Body of pancreas (tissue), 4 donors: ENCODE measurements around the gene KIZ. TPM values are rescaled to one million over a fixed set of nuclear protein-coding genes. Genes with fewer than 3 reads are reported as not detected.

ENCODE experiments used
- ATAC-seq: fragments of 150-250 bp; one replicate; pipeline ENCODE4 v1.9.1; 2016
- DNase-seq, 4 donors: peaks; one replicate each; pipeline ENCODE4 v3.0.0-alpha.2; 2019
- H3K27ac ChIP-seq, 4 donors: fragments of 200-600 bp; sonication (generic); 1 replicate in 3 of 4; 2 replicates in 1 of 4; pipeline versions ENCODE4 v1.5.1 to v1.6.1; 2016 to 2019; ENCODE audit warnings: mild to moderate bottlenecking in 1 of 4, mixed read lengths in 1 of 4, moderate library complexity in 1 of 4
- H3K27me3 ChIP-seq, 2 donors: fragments of 200-600 bp; sonication (generic); one replicate each; pipeline ENCODE4 v1.6.0; 2016; ENCODE audit warnings: mild to moderate bottlenecking in 1 of 2
- H3K36me3 ChIP-seq, 2 donors: fragments of 200-600 bp; sonication (generic); replicated peaks in 1 of 2; 2 replicates each; pipeline ENCODE4 v1.5.1; 2016; ENCODE audit warnings: low read depth in 2 of 2; ENCODE audit not compliant: insufficient read depth in 1 of 2
- H3K4me1 ChIP-seq: fragments of 200-600 bp; sonication (generic); one replicate; pipeline ENCODE4 v1.6.0; 2016
- H3K4me3 ChIP-seq, 2 donors: fragments of 200-600 bp; sonication (generic); 1 replicate in 1 of 2; 2 replicates in 1 of 2; pipeline ENCODE4 v1.5.1; 2016 to 2019
- H3K9me3 ChIP-seq, 3 donors: fragments of 200-600 bp; sonication (generic); 1 replicate in 2 of 3; 2 replicates in 1 of 3; pipeline ENCODE4 v1.5.1; 2016
- POLR2A ChIP-seq, 3 donors: fragments of 450-650 bp; IDR thresholded peaks; one replicate each; pipeline ENCODE4 v1.6.1; 2016; ENCODE audit warnings: antibody characterized with exemption in 3 of 3, mild to moderate bottlenecking in 2 of 3
- WGBS, 2 donors: methylation state at CpG; one replicate each; pipeline ENCODE4 v1.1.5; 2017; 5-methylcytosine and 5-hydroxymethylcytosine counted together
- intact Hi-C: fragments of 100-400 bp; cut with DNase I; formaldehyde crosslinking; loops from one replicate; pipeline ENCODE4 v1.15.1; 2023
- total RNA-seq, 2 donors: library from RNA; depleted of rRNA; stranded (reverse); fragments of >200 nt; gene quantifications; one replicate each; pipeline ENCODE4 v1.1.0, GENCODE V29; 2016
- TF ChIP-seq, protein P1 (sequence below), 7 experiments: fragments of 450-650 bp in 4 of 7; fragments of 200-600 bp in 3 of 7; sonication (generic) in 3 of 7; IDR thresholded peaks; one replicate each; pipeline ENCODE4 v1.5.1; 2016 to 2019; ENCODE audit warnings: antibody characterized with exemption in 7 of 7

KIZ gene
- total RNA-seq, 2 donors from 2014 or later, result 17.1 to 28.7 TPM

DNA sequence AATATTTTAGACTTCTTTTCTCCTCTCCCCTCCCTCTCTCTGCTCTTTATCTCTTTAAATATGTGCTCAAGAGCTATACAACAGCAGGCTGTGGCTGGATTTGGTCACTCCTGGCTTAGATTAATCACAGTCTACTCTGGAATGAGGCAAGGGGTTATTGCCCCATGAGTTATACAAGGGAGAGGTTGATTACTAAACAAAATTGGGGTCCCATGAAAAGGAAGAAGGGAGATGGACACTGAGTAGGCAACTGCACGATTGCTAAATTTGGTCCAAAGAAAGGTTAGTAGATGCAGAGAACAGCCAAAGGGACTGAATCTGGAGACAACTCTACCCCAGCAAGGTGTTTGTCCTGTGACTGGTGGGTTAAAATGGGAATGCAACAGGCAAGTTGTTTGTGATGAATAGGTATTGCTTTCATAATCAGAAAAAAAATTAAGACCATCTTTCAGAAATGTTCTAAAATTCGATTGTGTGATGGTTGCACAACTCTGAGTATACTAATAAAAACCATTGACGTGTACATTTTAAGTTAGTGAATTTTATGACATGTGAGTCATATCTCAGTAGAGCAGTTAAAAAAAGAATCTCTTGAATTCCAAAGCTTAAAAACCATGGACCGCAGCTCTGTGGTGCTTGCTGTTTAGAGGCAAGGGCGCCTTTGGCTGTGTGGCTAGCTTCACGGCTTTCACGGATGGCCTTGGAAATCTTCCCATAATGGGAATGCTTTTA, 57.1 kb downstream of the KIZ start:
- DNase-seq (no peak), ATAC-seq (no peak)
- 79 to 89% methylated on average over 7 of the region's 7 CpGs for WGBS, 2 donors
- Histone ChIP-seq H3K4me3 (no peak overlapping the region), H3K36me3 (no peaks in the 10 kb centered on the region), H3K27ac (no peak overlapping the region), H3K27me3 (no peaks in the 10 kb centered on the region), H3K9me3 (no peaks in the 10 kb centered on the region), H3K4me1 (no peaks in the 10 kb centered on the region)
- intact Hi-C loops, result no loop called here
- no peak for TF ChIP-seq POLR2A (IDR thresholded peaks at IDR 0.05)

DNA sequence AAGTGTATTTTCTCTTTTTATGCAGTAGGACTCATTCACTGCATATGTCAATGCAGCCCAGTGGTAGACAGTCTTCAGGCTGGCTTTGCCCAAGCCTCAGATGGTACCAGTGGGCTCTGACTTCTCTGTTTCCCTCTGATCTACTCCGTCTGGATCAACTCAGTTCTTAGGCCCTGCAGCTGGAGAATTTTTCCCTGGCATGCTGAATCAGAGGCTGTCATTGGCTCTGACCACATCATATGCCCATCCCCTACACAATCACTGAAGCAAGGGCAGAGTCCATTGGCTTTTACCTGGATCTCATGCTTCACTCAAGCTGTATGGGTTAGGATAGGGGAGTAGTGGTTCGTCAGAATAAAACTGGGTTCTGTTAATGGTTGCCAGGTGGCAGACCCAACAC, 57.8 kb downstream of the KIZ start:
- Histone ChIP-seq H3K36me3 (no peaks in the 10 kb centered on the region), H3K4me1 (no peaks in the 10 kb centered on the region), H3K27ac (no peak overlapping the region), H3K9me3 (no peaks in the 10 kb centered on the region), H3K4me3 (no peak overlapping the region), H3K27me3 (no peaks in the 10 kb centered on the region)
- WGBS, 2 donors, result 87 to 93% methylated on average over 2 of the region's 2 CpGs
- intact Hi-C loops, result no loop called here
- TF ChIP-seq POLR2A (IDR thresholded peaks at IDR 0.05), result no peak
- TF ChIP-seq, protein P1, sequence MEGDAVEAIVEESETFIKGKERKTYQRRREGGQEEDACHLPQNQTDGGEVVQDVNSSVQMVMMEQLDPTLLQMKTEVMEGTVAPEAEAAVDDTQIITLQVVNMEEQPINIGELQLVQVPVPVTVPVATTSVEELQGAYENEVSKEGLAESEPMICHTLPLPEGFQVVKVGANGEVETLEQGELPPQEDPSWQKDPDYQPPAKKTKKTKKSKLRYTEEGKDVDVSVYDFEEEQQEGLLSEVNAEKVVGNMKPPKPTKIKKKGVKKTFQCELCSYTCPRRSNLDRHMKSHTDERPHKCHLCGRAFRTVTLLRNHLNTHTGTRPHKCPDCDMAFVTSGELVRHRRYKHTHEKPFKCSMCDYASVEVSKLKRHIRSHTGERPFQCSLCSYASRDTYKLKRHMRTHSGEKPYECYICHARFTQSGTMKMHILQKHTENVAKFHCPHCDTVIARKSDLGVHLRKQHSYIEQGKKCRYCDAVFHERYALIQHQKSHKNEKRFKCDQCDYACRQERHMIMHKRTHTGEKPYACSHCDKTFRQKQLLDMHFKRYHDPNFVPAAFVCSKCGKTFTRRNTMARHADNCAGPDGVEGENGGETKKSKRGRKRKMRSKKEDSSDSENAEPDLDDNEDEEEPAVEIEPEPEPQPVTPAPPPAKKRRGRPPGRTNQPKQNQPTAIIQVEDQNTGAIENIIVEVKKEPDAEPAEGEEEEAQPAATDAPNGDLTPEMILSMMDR (IDR thresholded peaks at IDR 0.05), result no peak
- ATAC-seq (no peak), DNase-seq (no peak)

DNA sequence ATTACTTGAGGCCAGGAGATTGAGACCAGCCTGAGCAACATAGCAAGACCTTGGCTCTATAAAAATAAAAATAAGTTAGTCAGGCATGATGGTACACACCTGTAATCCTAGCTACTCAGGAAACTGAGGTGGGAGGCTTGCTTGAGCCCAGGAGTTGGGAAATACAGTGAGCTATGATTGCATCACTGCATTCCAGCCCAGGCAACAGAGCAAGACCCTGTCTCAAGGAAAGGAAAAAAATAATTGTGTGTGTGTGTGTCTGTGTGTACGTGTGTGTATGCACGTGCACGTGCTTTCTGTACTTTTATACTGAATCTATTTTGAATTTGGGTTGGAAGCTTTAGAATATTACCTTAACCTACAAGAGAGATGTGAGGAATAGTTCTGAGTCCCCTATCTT, 58.9 kb downstream of the KIZ start:
- Histone ChIP-seq H3K27ac (no peak overlapping the region), H3K4me1 (no peaks in the 10 kb centered on the region), H3K36me3 (no peaks in the 10 kb centered on the region), H3K4me3 (no peak overlapping the region), H3K9me3 (no peaks in the 10 kb centered on the region), H3K27me3 (no peaks in the 10 kb centered on the region)
- intact Hi-C loops, result no loop called here
- TF ChIP-seq, protein P1 (IDR thresholded peaks at IDR 0.05), result no peak
- no peak for TF ChIP-seq POLR2A (IDR thresholded peaks at IDR 0.05)
- ATAC-seq (no peak), DNase-seq (no peak)
- 85 to 92% methylated on average over 3 of the region's 3 CpGs for WGBS, 2 donors

DNA sequence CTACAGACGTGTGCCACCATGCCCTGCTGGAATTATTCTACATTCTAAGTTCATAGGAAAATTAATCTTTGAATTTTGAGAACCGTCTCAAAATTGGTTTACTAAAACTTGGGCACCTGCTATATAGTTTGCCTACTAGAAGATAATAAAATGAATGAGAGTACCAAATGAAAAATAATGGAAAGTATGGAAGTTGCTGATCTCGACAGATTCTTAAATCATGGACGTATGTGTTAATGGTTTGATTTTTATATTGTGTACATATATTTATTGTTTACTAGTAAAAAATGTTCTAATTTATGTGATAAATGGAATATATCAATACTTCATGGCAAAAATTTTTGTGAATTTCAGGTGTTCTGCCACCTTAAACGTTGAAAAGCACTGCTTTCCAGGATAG, 60.0 kb downstream of the KIZ start:
- no peaks in the 10 kb centered on the region for H3K27me3 ChIP-seq
- WGBS, 2 donors, result 90 to 93% methylated on average over 5 of the region's 5 CpGs
- DNase-seq, result no peak
- no peaks in the 10 kb centered on the region for H3K4me1 ChIP-seq
- no peaks in the 10 kb centered on the region for H3K9me3 ChIP-seq
- no peak for TF ChIP-seq POLR2A (IDR thresholded peaks at IDR 0.05)
- TF ChIP-seq, protein P1 (IDR thresholded peaks at IDR 0.05), result no peak
- no peaks in the 10 kb centered on the region for H3K36me3 ChIP-seq
- no peak overlapping the region for H3K27ac ChIP-seq
- intact Hi-C loops, result no loop called here
- H3K4me3 ChIP-seq, result no peak overlapping the region
- no peak for ATAC-seq

DNA sequence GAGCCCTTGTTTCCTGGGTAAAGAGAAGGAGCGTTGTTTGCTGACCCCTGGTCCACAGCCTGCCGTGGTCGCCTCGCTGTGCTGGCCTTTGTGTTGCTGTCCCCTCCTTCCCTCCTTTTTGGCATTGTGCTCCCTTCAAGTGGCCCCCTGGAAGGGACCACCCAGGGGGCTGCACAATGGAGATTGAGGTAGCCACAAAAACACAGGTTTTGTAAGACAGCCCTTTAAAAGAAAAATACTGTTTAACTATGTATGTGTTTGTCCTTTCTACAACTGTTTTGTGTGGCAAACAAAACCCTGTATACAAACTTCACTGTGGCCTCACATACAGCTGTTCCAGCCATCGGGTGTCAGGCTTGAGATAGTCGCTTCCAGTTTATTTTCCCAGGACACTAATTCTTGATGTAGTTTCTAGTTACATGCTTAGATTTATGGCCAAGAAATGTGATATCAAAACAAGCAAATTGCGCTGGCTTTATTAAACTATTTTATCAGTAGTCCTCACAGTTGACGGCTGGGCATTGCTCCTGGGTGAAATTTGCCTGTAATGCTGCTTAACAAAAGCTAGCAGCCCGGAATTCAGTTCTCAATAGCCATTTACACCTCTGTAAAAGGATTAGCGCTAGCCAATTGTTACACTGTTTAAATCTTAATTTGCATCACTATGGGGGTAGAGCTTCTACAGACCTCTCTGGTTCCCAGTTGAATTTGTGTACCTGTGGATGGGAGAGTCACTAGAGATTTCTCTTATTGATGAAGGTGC, 64.1 kb downstream of the KIZ start:
- H3K36me3 ChIP-seq, result no peaks in the 10 kb centered on the region
- intact Hi-C loops, result no loop called here
- DNase-seq (no peak), ATAC-seq (no peak)
- H3K27ac ChIP-seq, result no peak overlapping the region
- no peaks in the 10 kb centered on the region for H3K9me3 ChIP-seq
- WGBS, 2 donors, result 86 to 91% methylated on average over 10 of the region's 10 CpGs
- no peaks in the 10 kb centered on the region for H3K27me3 ChIP-seq
- H3K4me3 ChIP-seq, result no peak overlapping the region
- TF ChIP-seq, protein P1 (IDR thresholded peaks at IDR 0.05), result no peak
- no peak for TF ChIP-seq POLR2A (IDR thresholded peaks at IDR 0.05)
- H3K4me1 ChIP-seq, result no peaks in the 10 kb centered on the region
